H1 (cell line): ENCODE measurements around the gene RAMP1. TPM values are rescaled to one million over a fixed set of nuclear protein-coding genes. Genes with fewer than 3 reads are reported as not detected.

Source experiments
- CTCF ChIA-PET: fragments of 300-600 bp; sonication (Branson Sonifier 250); formaldehyde crosslinking; loops from one replicate; lab custom pipeline; 2021; ENCODE audit not compliant: partially characterized antibody; lab: Charles Lee
- POLR2A ChIA-PET: fragments of 300-600 bp; sonication (Branson Sonifier 250); formaldehyde crosslinking; loops from one replicate; lab custom pipeline; 2021; ENCODE audit warnings: inconsistent platforms; ENCODE audit not compliant: partially characterized antibody; lab: Charles Lee
- DNase-seq, 2 experiments: peaks; one replicate each; pipeline versions ENCODE4 v3.0.0 to v3.0.0-alpha.2; 2010 to 2022; ENCODE audit warnings: low spot score in 2 of 2, low read depth in 1 of 2, mixed read lengths in 1 of 2
- FAIRE-seq: peaks from 2 replicates; lab custom pipeline; 2011; peaks lifted over from hg19 to GRCh38; lab: Jason Lieb, UNC
- H2AFZ ChIP-seq: 2 replicates; pipeline ENCODE4 v1.8.1; 2012; ENCODE audit warnings: low read length, inconsistent platforms
- H2AK5ac ChIP-seq: 2 replicates; pipeline ENCODE4 v1.6.1; 2013; ENCODE audit warnings: low read depth, low read length
- H2BK120ac ChIP-seq: replicated peaks from 2 replicates; pipeline ENCODE3; 2013; ENCODE audit warnings: low read depth, low read length, inconsistent platforms
- H2BK12ac ChIP-seq: 2 replicates; pipeline ENCODE4 v1.6.1; 2013; ENCODE audit warnings: low read depth, low read length
- H2BK15ac ChIP-seq: 2 replicates; pipeline ENCODE4 v1.6.1; 2013; ENCODE audit warnings: low read length
- H2BK20ac ChIP-seq: 2 replicates; pipeline ENCODE4 v1.6.1; 2013; ENCODE audit warnings: low read length
- H2BK5ac ChIP-seq: 2 replicates; pipeline ENCODE4 v1.6.1; 2013; ENCODE audit warnings: low read depth, low read length
- H3K14ac ChIP-seq: 2 replicates; pipeline ENCODE4 v1.6.1; 2013; ENCODE audit warnings: inconsistent platforms; ENCODE audit not compliant: insufficient read length
- H3K18ac ChIP-seq: 2 replicates; pipeline ENCODE4 v1.6.1; 2013; ENCODE audit warnings: low read length; ENCODE audit errors: extremely low read depth
- H3K23ac ChIP-seq: 2 replicates; pipeline ENCODE4 v1.6.1; 2013; ENCODE audit warnings: inconsistent platforms; ENCODE audit not compliant: insufficient read length
- H3K23me2 ChIP-seq: 2 replicates; pipeline ENCODE4 v1.6.1; 2013; ENCODE audit warnings: low read depth, low read length
- H3K27ac ChIP-seq: 2 replicates; pipeline ENCODE4 v1.6.1; 2011; ENCODE audit warnings: low read depth, low read length, inconsistent platforms
- H3K27me3 ChIP-seq, 4 experiments: replicated peaks in 1 of 4; 1 replicate in 1 of 4; 2 replicates in 3 of 4; pipeline versions ENCODE4 v1.6.1 to v1.8.1; 2011 to 2013; ENCODE audit warnings: low read length in 3 of 4, mild to moderate bottlenecking in 3 of 4, inconsistent platforms in 2 of 4, mixed read lengths in 2 of 4, moderate library complexity in 1 of 4; ENCODE audit not compliant: control insufficient read depth in 3 of 4, insufficient read depth in 3 of 4; ENCODE audit errors: extremely low read depth in 1 of 4
- H3K36me3 ChIP-seq, 4 experiments: 2 replicates each; pipeline versions ENCODE4 v1.6.1 to v1.8.1; 2011 to 2013; ENCODE audit warnings: mild to moderate bottlenecking in 4 of 4, low read length in 3 of 4, moderate library complexity in 2 of 4, control low read depth in 1 of 4, inconsistent platforms in 1 of 4; ENCODE audit not compliant: insufficient read depth in 4 of 4, control insufficient read depth in 2 of 4
- H3K4ac ChIP-seq: replicated peaks from 2 replicates; pipeline ENCODE3; 2013; ENCODE audit warnings: low read length, low read depth, mixed read lengths, inconsistent platforms; ENCODE audit not compliant: insufficient read length
- H3K4me1 ChIP-seq, 4 experiments: replicated peaks in 1 of 4; 1 replicate in 1 of 4; 2 replicates in 3 of 4; pipeline versions ENCODE4 v1.6.1 to v1.8.1; 2011 to 2013; ENCODE audit warnings: low read length in 3 of 4, inconsistent platforms in 2 of 4, mixed read lengths in 1 of 4; ENCODE audit not compliant: insufficient read depth in 4 of 4, control insufficient read depth in 3 of 4
- H3K4me2 ChIP-seq, 2 experiments: 2 replicates each; pipeline versions ENCODE4 v1.6.1 to v1.8.1; 2011 to 2013; ENCODE audit warnings: low read depth in 2 of 2, low read length in 2 of 2, control low read depth in 1 of 2, inconsistent platforms in 1 of 2, mild to moderate bottlenecking in 1 of 2; ENCODE audit not compliant: insufficient read depth in 1 of 2
- H3K4me3 ChIP-seq, 4 experiments: fragments of 200-600, 300-600 bp in 1 of 4; sonication (generic), shearing (Covaris generic), sonication (Bioruptor Twin) in 1 of 4; 2 replicates each; pipeline versions ENCODE4 v1.5.1 to v1.8.1; 2011 to 2016; ENCODE audit warnings: low read length in 4 of 4, low read depth in 3 of 4, control low read depth in 2 of 4, inconsistent platforms in 2 of 4, mild to moderate bottlenecking in 2 of 4, mixed read lengths in 1 of 4, moderate library complexity in 1 of 4; ENCODE audit not compliant: insufficient read depth in 2 of 4; ENCODE audit errors: extremely low read depth in 1 of 4
- H3K56ac ChIP-seq: replicated peaks from 2 replicates; pipeline ENCODE3; 2013; ENCODE audit warnings: low read depth, mild to moderate bottlenecking, mixed read lengths, low read length, inconsistent platforms; ENCODE audit not compliant: insufficient read length
- H3K79me1 ChIP-seq: 2 replicates; pipeline ENCODE4 v1.6.1; 2013; ENCODE audit warnings: low read depth, low read length, control low read depth
- H3K79me2 ChIP-seq, 2 experiments: 2 replicates each; pipeline versions ENCODE4 v1.6.1 to v1.8.1; 2012 to 2013; ENCODE audit warnings: low read length in 2 of 2, mild to moderate bottlenecking in 2 of 2, inconsistent platforms in 1 of 2; ENCODE audit not compliant: insufficient read depth in 2 of 2, control insufficient read depth in 1 of 2
- H3K9ac ChIP-seq, 4 experiments: replicated peaks in 1 of 4; 1 replicate in 1 of 4; 2 replicates in 3 of 4; pipeline versions ENCODE4 v1.6.1 to v1.8.1; 2011 to 2013; ENCODE audit warnings: low read depth in 3 of 4, low read length in 3 of 4, control low read depth in 2 of 4, mild to moderate bottlenecking in 2 of 4, moderate library complexity in 2 of 4, inconsistent platforms in 1 of 4; ENCODE audit errors: extremely low read depth in 1 of 4
- H3K9me3 ChIP-seq, 2 experiments: 2 replicates each; pipeline versions ENCODE4 v1.6.1 to v1.8.1; 2012 to 2013; ENCODE audit warnings: mild to moderate bottlenecking in 2 of 2, moderate library complexity in 2 of 2, control low read depth in 1 of 2, inconsistent platforms in 1 of 2, low read depth in 1 of 2, low read length in 1 of 2, mixed read lengths in 1 of 2; ENCODE audit not compliant: insufficient read depth in 2 of 2
- H4K20me1 ChIP-seq, 2 experiments: replicated peaks in 1 of 2; 2 replicates each; pipeline versions ENCODE3 to v1.8.1; 2011 to 2013; ENCODE audit warnings: inconsistent platforms in 2 of 2, low read length in 2 of 2, mild to moderate bottlenecking in 1 of 2; ENCODE audit not compliant: insufficient read depth in 2 of 2, control insufficient read depth in 1 of 2
- H4K5ac ChIP-seq: 2 replicates; pipeline ENCODE4 v1.6.1; 2013; ENCODE audit warnings: low read length, low read depth, mixed read lengths, inconsistent platforms; ENCODE audit not compliant: insufficient read length
- H4K8ac ChIP-seq: 2 replicates; pipeline ENCODE4 v1.8.0; 2013; ENCODE audit warnings: mild to moderate bottlenecking, moderate library complexity, low read length, inconsistent platforms; ENCODE audit not compliant: insufficient read depth; ENCODE audit errors: extremely low read depth
- H4K91ac ChIP-seq: replicated peaks from 2 replicates; pipeline ENCODE3; 2013; ENCODE audit warnings: low read length, mixed read lengths, inconsistent platforms; ENCODE audit not compliant: insufficient read length
- WGBS, 2 experiments: shearing (Covaris generic) in 1 of 2; methylation state at CpG; one replicate each; pipeline versions ENCODE4 v1.1.6 to v1.1.7; 2013 to 2015; ENCODE audit warnings: low lambda C conversion rate in 2 of 2, mixed read lengths in 2 of 2, inconsistent platforms in 1 of 2, low coverage in 1 of 2, missing lambda C conversion rate in 1 of 2; ENCODE audit not compliant: insufficient replicate concordance in 2 of 2, insufficient coverage in 1 of 2, insufficient read length in 1 of 2; ENCODE audit errors: extremely low coverage in 1 of 2, missing lambda C conversion rate in 1 of 2; 5-methylcytosine and 5-hydroxymethylcytosine counted together
- polyA plus RNA-seq, 7 experiments: library from polyadenylated mRNA; depleted of rRNA in 3 of 7; stranded (reverse) in 5 of 7; unstranded in 2 of 7; fragments of >200 nt in 5 of 7; fragments of 200-250 nt in 2 of 7; gene quantifications; 1 replicate in 5 of 7; 2 replicates in 1 of 7; 4 replicates in 1 of 7; pipeline versions ENCODE4 v1.2.1 to v1.2.3, GENCODE V29; 2011 to 2013; ENCODE audit warnings: missing spikeins in 2 of 7, mixed read lengths in 2 of 7
- total RNA-seq: library from RNA; stranded (reverse); fragmentation: NEBNext Ultra II Directional; extraction: Animal tissue kit (Norgen Biotek cat#: 25700); gene quantifications from 2 replicates; pipeline ENCODE4 v1.2.1, GENCODE V29; 2021

RAMP1 gene
- total and polyA plus RNA-seq, 2 of the 8 experiments (the other 6 are each of a cell fraction or from before 2014, with no cell fraction given) = 0.65 to 4.3 TPM

- Histone ChIP-seq H2BK20ac (no peak overlapping the region), H2BK120ac (no peak overlapping the region), H3K79me1 (no peaks in the 10 kb centered on the region), H3K23me2 (no peaks in the 10 kb centered on the region), H3K23ac (no peak overlapping the region), H3K9me3 (no peaks in the 10 kb centered on the region), H2BK12ac (no peak overlapping the region), H3K4me3 (no peak overlapping the region), H3K56ac (no peak overlapping the region), H3K27me3 (no peaks in the 10 kb centered on the region), H4K91ac (no peak overlapping the region), H3K4me2 (no peak overlapping the region), H3K36me3 (no peaks in the 10 kb centered on the region), H3K27ac (no peak overlapping the region), H4K8ac (no peak overlapping the region), H2AK5ac (no peak overlapping the region), H3K9ac (no peak overlapping the region), H3K4ac (no peak overlapping the region), H3K18ac (no peak overlapping the region), H3K4me1 (peaks cover 0 to 4% (median under 1%) of the 10 kb centered on the region in 4 experiments; a peak in 1 of 7 replicates), H2BK5ac (no peak overlapping the region), H3K79me2 (no peaks in the 10 kb centered on the region), H2BK15ac (no peak overlapping the region), H3K14ac (no peak overlapping the region), H2AFZ (no peak overlapping the region), H4K20me1 (no peaks in the 10 kb centered on the region), H4K5ac (no peak overlapping the region)
- DNase-seq = no peak
- FAIRE-seq = no peak
- WGBS, 2 experiments = 92% methylated on average over 8 of the region's 8 CpGs; no CpG with 5 or more reads in 1 of the 2 experiments
- POLR2A ChIA-PET = no interaction called here
- CTCF ChIA-PET = no interaction called here
These were observed 29.6 kb downstream of the RAMP1 start for GRCh38 chr2:237889016-237889415.
